Dedifferentiated amniotic fluid mesenchymal stem cell (primary cell): Measurements from ENCODE around the gene COLEC12.
A peak's percentile ranks its signal among the peaks of the same experiment; 100 is the strongest.

Experiments
- DNase-seq: peaks from one replicate; pipeline ENCODE4 v3.0.0-alpha.2; 2016; ENCODE audit errors: extremely low spot score

Gene COLEC12

GRCh38 chr18:500632-501405, at the start of gene COLEC12:
TSS of gene COLEC12 (minus strand) at chr18:500701. CDS start at chr18:500514, 187 bp downstream.
- DNase-seq, result no peak

GRCh38 chr18:549967-550366, 49.5 kb upstream of the COLEC12 start:
- no peak for DNase-seq

- DNase-seq, result no peak
Measured at GRCh38 chr18:543447-544078, 43.1 kb upstream of the COLEC12 start.

GRCh38 chr18:533995-534601, 33.6 kb upstream of the COLEC12 start:
- no peak for DNase-seq

- DNase-seq, result no peak
Measured at GRCh38 chr18:532632-533031, 32.1 kb upstream of the COLEC12 start.

GRCh38 chr18:532018-532417, 31.5 kb upstream of the COLEC12 start:
- DNase-seq, result no peak

GRCh38 chr18:527146-527545, 26.6 kb upstream of the COLEC12 start:
- DNase-seq, result no peak

GRCh38 chr18:526681-527080, 26.2 kb upstream of the COLEC12 start:
- no peak for DNase-seq

- DNase-seq, result no peak
Measured at GRCh38 chr18:525036-525797, 24.7 kb upstream of the COLEC12 start.

GRCh38 chr18:524466-524865, 24.0 kb upstream of the COLEC12 start:
- peak; percentile 19 for DNase-seq

GRCh38 chr18:523561-523960, 23.1 kb upstream of the COLEC12 start:
- DNase-seq, result no peak

GRCh38 chr18:519019-519879, 18.7 kb upstream of the COLEC12 start:
- DNase-seq, result no peak

GRCh38 chr18:518081-518480, 17.6 kb upstream of the COLEC12 start:
- DNase-seq, result no peak

- no peak for DNase-seq
Measured at GRCh38 chr18:515838-516237, 15.3 kb upstream of the COLEC12 start.

- no peak for DNase-seq
Measured at GRCh38 chr18:515156-515815, 14.8 kb upstream of the COLEC12 start.

GRCh38 chr18:513826-514530, 13.5 kb upstream of the COLEC12 start:
- DNase-seq, result no peak

- DNase-seq, result no peak
Measured at GRCh38 chr18:512957-513356, 12.5 kb upstream of the COLEC12 start.

GRCh38 chr18:508835-509234, 8.3 kb upstream of the COLEC12 start:
- no peak for DNase-seq

- DNase-seq, result no peak
Measured at GRCh38 chr18:507636-508035, 7.1 kb upstream of the COLEC12 start.

GRCh38 chr18:506801-507200, 6.3 kb upstream of the COLEC12 start:
- DNase-seq, result no peak
